Stimulated activated effector memory CD8-positive, alpha-beta T cell treated with anti-CD3 and anti-CD28 coated beads, Interleukin-12 subunit alpha, Interleukin-12 subunit beta, amount 100 ng/mL, for 72 hours (primary cell): ENCODE data around the gene CTNNA3.

Source experiments
- ATAC-seq: fragments of 150-1000 bp; cut with Tn5 transposase; 2 replicates; pipeline ENCODE4 v1.10.0; 2021
- DNase-seq, 2 donors: peaks; one replicate each; pipeline ENCODE4 v3.0.0; 2021 to 2022; ENCODE audit warnings: low spot score in 2 of 2
- H3K27ac Mint-ChIP-seq: one replicate; pipeline ENCODE4 v1.8.0; 2022; ENCODE audit warnings: mild to moderate bottlenecking, mixed read lengths
- H3K36me3 Mint-ChIP-seq: one replicate; pipeline ENCODE4 v1.8.0; 2022; ENCODE audit warnings: mild to moderate bottlenecking, mixed read lengths
- H3K4me1 Mint-ChIP-seq: one replicate; pipeline ENCODE4 v1.8.0; 2022; ENCODE audit warnings: mixed read lengths
- H3K4me3 Mint-ChIP-seq: one replicate; pipeline ENCODE4 v1.8.0; 2022; ENCODE audit warnings: mild to moderate bottlenecking, mixed read lengths
- H3K9me3 Mint-ChIP-seq: one replicate; pipeline ENCODE4 v1.8.0; 2022; ENCODE audit warnings: mixed read lengths

Gene CTNNA3

GRCh38 chr10:65907199-65907712 is 1788.7 kb downstream of the CTNNA3 start:
- no peak overlapping the region for H3K4me3 Mint-ChIP-seq
- no peak overlapping the region for H3K27ac Mint-ChIP-seq
- H3K36me3 Mint-ChIP-seq, result no peaks in the 10 kb centered on the region
- ATAC-seq, result no peak
- no peak for DNase-seq
- peaks cover 22% of the 10 kb centered on the region for H3K9me3 Mint-ChIP-seq
- no peaks in the 10 kb centered on the region for H3K4me1 Mint-ChIP-seq

DNA sequence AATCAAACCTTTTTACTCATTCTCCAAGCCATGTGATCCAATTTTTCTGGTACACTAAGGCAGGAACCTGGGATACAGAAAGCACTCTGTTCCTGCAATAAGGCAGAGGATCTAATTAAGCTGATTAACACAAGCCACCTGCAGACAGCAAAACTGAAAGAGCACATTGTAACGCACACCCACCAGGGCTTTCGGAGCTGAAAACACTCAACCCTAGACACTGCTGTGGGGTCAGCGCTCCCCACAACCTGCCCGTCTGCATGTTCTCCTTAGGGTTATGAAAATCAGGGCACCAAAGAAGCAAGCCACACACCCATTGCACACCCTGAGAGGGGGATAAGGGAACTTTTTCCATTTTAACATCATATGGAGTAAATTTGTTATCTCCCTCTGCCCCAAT is 1792.4 kb downstream of the CTNNA3 start:
- no peaks in the 10 kb centered on the region for H3K36me3 Mint-ChIP-seq
- no peak for DNase-seq
- peaks cover 23% of the 10 kb centered on the region for H3K9me3 Mint-ChIP-seq
- H3K4me1 Mint-ChIP-seq, result no peaks in the 10 kb centered on the region
- no peak overlapping the region for H3K4me3 Mint-ChIP-seq
- no peak for ATAC-seq
- H3K27ac Mint-ChIP-seq, result no peak overlapping the region

DNA sequence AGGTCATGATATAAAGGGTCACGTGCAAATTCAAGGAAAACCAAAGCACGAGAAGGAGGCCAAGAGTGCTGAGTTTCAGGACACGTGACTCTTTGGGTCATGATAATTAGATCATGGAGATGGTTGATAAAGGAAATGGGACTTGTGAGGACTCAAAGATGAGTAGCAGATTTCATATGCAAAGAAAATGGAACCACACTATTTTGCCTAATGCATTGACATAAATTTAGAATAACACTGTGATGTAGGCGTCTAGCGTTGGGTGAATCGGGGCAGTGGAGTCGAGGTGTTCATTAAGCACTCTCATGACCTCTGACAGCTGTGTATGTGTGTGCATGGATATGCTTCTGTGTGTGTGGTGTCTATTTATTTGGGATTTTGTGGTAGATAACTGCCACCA is 1795.7 kb downstream of the CTNNA3 start:
- no peaks in the 10 kb centered on the region for H3K36me3 Mint-ChIP-seq
- peaks cover 24% of the 10 kb centered on the region for H3K9me3 Mint-ChIP-seq
- no peaks in the 10 kb centered on the region for H3K4me1 Mint-ChIP-seq
- ATAC-seq, result no peak
- no peak for DNase-seq
- H3K4me3 Mint-ChIP-seq, result no peak overlapping the region
- H3K27ac Mint-ChIP-seq, result no peak overlapping the region

DNA sequence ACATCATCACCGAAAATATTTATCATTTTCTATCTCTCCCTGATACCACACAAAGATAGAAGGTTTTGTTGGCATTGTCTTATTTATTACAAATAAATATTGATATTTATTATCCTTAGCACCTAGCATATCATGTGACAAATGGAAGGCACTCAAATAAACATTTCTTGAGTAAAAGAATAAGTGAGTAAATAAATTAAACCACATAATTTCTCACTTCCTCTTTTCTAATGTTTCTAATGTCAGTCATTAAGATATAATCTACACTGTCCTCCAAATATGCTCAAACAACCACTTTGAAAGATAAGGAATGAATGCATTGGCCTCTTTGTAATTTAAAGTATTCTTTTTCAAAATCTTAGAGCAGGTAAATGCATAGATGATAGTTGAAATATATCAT is 1797.9 kb downstream of the CTNNA3 start:
- no peak overlapping the region for H3K4me3 Mint-ChIP-seq
- no peaks in the 10 kb centered on the region for H3K36me3 Mint-ChIP-seq
- peaks cover 15% of the 10 kb centered on the region for H3K9me3 Mint-ChIP-seq
- no peaks in the 10 kb centered on the region for H3K4me1 Mint-ChIP-seq
- H3K27ac Mint-ChIP-seq, result no peak overlapping the region
- DNase-seq, result no peak
- ATAC-seq, result no peak

GRCh38 chr10:65894961-65895360 is 1801.0 kb downstream of the CTNNA3 start:
- no peaks in the 10 kb centered on the region for H3K4me1 Mint-ChIP-seq
- no peak overlapping the region for H3K4me3 Mint-ChIP-seq
- DNase-seq, result no peak
- peaks cover 12% of the 10 kb centered on the region for H3K9me3 Mint-ChIP-seq
- no peaks in the 10 kb centered on the region for H3K36me3 Mint-ChIP-seq
- no peak for ATAC-seq
- no peak overlapping the region for H3K27ac Mint-ChIP-seq

- ATAC-seq (no peak), DNase-seq (no peak)
- H3K4me1 Mint-ChIP-seq, result no peaks in the 10 kb centered on the region
- no peak overlapping the region for H3K27ac Mint-ChIP-seq
- H3K9me3 Mint-ChIP-seq, result peaks cover 8% of the 10 kb centered on the region
- no peak overlapping the region for H3K4me3 Mint-ChIP-seq
- H3K36me3 Mint-ChIP-seq, result no peaks in the 10 kb centered on the region
These were observed 1801.6 kb downstream of the CTNNA3 start for GRCh38 chr10:65894379-65894778.

DNA sequence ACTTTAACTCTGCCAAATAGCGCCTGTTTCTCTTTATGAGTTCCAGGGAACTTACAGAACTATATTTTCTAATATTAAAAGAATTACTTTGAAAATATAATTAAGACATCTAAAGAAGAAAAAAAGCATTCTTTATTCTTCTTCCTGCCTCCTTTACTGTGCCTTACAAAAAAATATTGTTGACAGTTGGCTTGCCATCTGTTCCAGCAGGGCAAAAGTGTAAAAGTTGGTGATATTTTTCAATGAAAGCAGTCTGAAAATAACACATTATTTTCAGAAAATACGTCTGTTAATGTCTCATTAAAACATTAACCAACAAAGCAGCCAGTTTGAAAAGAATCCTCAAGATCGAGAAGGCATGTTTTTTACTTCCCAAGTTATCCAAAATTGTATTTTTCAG is 1802.3 kb downstream of the CTNNA3 start:
- H3K27ac Mint-ChIP-seq, result no peak overlapping the region
- ATAC-seq (no peak), DNase-seq (no peak)
- peaks cover 10% of the 10 kb centered on the region for H3K9me3 Mint-ChIP-seq
- H3K4me3 Mint-ChIP-seq, result no peak overlapping the region
- no peaks in the 10 kb centered on the region for H3K4me1 Mint-ChIP-seq
- no peaks in the 10 kb centered on the region for H3K36me3 Mint-ChIP-seq

DNA sequence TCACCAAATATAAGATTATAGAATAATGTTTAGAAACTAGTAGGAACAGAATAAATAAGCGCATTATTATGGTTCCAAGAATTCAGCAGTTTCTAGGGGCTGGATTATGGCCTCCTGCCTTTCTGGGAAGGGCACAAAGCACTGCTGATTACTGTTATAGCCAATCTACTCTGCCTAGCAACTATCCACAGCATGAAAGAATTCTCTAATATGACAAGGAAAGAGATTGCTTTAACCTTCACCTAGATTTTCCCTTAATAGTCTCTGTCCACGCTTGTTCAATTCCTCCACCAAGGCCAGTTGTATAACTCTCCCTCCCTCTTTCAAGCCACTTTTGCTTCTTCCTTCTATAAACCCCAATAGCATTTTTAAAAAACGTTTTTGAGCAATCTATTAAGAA is 1803.7 kb downstream of the CTNNA3 start:
- Mint-ChIP-seq H3K4me3 (no peak overlapping the region), H3K9me3 (peaks cover 5% of the 10 kb centered on the region), H3K36me3 (no peaks in the 10 kb centered on the region), H3K4me1 (no peaks in the 10 kb centered on the region), H3K27ac (no peak overlapping the region)
- ATAC-seq (no peak), DNase-seq (no peak)

DNA sequence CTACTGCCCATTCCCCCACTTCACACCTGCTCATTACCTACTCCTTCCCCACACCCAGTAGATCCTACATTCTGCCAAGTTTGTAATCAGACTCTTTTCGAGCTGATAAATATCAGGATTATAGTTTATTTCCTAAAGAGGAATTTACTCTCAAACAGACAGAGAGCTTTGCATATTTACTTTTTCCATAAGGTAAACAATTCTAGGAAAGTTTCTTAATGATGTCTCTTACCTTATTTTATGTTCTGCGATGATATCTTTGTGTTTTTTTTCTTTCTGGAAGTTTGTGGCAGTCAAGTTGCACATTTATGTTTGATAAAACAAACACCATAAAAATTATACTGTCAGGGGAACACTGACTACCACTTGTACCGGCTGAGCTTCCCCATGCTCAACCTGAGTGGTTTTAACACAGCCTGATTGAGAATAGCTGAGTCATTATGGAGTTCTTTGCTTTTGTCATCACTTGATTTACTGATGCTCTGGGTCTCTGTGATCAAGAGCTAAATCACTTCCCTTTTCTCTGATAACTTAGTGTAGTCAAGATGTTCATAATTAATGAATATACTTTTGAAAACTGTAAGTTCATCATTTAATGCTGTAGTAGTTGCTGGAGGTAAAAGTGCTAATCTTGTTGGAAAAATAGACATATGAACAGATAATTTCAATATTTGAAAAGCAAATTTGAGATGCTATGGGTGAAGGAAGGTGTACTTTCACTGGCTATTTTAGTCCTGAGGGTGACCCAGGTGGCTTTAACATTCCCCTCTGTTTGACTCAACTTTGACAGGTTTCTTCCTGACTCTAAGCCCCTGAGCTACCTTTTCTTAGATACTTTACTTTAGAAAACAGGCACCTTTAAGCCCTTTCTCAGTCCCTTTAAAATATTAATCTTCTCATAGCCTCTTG is 1804.7 kb downstream of the CTNNA3 start:
- H3K4me1 Mint-ChIP-seq, result no peaks in the 10 kb centered on the region
- H3K27ac Mint-ChIP-seq, result no peak overlapping the region
- H3K4me3 Mint-ChIP-seq, result no peak overlapping the region
- no peaks in the 10 kb centered on the region for H3K36me3 Mint-ChIP-seq
- peaks cover 8% of the 10 kb centered on the region for H3K9me3 Mint-ChIP-seq
- ATAC-seq (no peak), DNase-seq (no peak)

- H3K27ac Mint-ChIP-seq, result no peak overlapping the region
- peaks cover 20% of the 10 kb centered on the region for H3K9me3 Mint-ChIP-seq
- H3K4me1 Mint-ChIP-seq, result no peaks in the 10 kb centered on the region
- DNase-seq, result no peak
- no peak overlapping the region for H3K4me3 Mint-ChIP-seq
- ATAC-seq, result no peak
- no peaks in the 10 kb centered on the region for H3K36me3 Mint-ChIP-seq
These were observed 1831.5 kb downstream of the CTNNA3 start for GRCh38 chr10:65864529-65864928.

DNA sequence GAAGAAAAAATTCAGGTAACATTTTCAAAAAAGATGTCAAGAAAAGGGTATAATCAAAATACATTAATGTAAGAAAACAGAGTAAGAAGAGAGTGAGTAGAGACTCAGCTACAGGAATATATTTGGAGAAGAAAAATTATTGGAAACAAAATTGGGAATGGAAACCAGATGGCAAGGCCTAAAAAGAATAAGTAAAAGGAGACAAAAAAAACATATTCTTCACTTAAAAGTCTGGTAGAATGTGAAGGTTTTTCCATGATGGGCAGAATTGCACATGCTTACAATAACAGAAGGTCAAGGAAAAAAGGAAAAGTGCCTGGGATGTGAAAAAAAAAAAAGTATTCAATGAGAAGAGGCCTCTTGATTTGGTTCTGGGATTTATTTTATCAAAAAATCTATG is 1832.0 kb downstream of the CTNNA3 start:
- H3K4me3 Mint-ChIP-seq, result no peak overlapping the region
- peaks cover 18% of the 10 kb centered on the region for H3K9me3 Mint-ChIP-seq
- no peaks in the 10 kb centered on the region for H3K36me3 Mint-ChIP-seq
- no peak for DNase-seq
- ATAC-seq, result no peak
- H3K4me1 Mint-ChIP-seq, result no peaks in the 10 kb centered on the region
- H3K27ac Mint-ChIP-seq, result no peak overlapping the region
